Stimulated activated CD8-positive, alpha-beta memory T cell treated with anti-CD3 and anti-CD28 coated beads, Interleukin-4, amount 100 ng/mL, for 48 hours (primary cell): ENCODE results near the gene NDE1.
"Not testable (repeated sequence)": the region's sequence is repeated elsewhere in the genome, so short reads cannot be mapped to it uniquely, and the experiment has no call there.

ENCODE experiments used
- DNase-seq: peaks from one replicate; pipeline ENCODE4 v3.0.0-alpha.2; 2020

Gene NDE1

DNA sequence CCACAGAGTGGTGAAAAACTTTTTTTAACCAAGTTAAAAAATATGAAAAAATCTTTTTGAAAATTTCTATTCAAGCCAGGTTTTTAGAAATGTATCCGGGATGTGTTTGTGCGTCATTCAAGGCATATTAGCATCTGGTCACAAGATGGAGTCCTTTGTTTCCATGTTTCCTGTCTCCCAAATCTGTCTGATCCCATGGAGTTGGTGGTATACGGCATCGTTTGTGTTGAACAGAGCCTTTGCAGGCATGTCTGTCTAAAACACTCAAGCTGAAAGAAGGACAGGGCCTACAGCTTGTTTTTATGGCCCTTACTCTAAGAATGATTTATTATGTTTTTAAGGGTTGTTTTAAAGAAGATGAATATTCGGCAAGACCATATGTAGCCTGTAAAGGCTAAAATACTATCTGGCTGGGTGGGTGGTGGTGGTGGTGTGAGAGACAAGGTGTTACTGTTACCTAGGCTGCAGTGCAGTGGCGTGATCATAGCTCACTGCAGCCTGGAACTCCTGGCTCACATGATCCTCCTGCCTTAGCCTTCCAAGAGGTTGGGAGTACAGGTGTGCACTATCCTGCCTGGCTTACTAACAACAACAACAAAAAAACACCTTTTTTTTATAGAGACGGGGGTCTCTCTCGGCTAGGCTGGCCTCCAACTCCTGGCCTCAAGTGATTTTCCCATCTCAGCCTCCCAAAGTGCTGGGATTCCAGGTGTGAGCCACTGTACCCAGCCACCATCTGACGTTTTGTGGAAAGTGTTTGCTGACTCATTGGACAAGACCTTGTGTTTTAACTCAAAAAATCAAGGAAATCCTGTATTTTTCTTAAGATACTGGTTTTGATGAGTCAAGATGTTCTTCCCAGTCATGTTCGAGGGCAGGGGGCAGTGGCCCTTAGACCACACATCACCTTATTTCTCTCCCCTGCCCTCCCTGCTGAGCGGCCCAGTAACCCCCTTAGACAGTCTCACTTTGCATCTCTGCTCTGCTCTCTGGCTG lies 52.2 kb downstream of the NDE1 start:
- DNase-seq: no peak

DNA sequence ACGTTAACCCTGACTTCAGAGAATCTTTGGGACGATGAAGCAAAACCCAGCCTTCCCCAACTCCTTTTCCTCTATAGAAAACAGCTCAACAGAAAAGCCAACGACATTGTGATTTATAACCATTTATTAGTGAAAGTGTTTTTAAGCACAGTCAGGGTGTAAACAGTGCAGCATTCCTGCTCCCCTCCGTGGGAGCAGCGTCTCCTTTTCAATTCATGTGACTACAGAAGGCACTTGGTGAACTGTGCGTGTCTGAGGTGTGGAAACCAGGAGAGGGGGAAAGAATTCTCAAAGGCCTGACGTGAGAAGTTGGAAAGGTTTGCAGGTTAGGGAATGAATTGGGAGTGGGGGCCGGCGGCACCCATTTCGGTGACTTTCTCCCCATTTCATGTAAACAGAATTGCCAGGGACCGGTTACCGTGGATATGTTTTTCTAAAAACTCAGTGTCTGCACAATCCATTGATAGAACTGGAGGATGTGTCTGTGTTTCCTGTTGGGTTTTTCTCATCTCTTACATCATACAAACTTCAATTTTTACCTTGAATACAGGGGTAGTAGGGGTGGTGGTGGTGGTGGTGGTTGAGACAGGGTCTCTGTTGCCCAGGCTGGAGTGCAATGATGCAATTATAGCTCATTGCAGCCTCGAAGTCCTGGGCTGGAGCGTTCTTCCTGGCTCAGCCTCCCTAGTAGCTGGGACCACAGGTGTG lies 53.1 kb downstream of the NDE1 start:
- no peak for DNase-seq

DNA sequence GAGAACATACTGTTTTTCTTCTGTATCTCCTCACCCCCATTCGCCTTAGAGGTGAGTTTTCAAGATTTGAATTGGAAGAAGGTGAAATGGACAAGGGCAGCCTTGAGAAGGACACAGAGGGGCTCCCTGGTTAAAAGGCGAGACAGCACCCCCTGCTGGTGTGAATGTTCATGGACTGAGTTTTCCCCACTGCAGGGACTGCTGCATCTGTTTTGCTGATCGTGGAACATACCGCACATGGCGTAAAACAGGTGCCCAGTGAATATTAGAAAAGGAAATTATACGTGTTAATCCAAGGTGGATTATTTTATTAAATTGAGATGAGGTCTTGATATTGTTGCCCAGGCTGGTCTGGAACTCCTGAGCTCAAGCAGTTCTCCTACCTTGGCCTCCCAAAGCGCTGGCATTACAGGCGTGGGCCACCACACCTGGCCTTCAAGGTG lies 54.5 kb downstream of the NDE1 start:
- peak; percentile 91 for DNase-seq

DNA sequence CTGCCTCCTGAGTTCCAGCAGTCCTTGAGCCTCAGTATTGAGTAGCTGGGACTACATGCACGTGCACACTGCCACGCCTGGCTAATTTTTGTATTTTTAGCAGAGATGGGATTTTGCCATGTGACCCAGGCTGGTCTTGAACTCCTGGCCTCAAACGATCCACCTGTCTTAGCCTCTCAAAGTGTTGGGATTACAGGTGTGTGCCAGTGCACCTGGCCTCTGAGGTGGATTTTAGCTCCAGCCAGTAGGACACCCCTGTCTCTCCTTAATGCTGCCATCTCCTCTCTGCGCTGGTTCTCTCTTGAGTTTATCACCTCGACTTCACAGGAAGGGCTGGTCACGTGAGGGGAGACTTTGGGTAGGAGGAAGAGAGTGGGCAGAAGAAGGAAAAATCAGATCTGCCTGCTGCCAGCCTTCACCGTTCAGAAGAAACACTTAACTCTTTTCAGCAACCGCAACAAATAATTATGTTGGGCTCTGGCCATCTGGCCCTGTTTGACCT lies 55.1 kb downstream of the NDE1 start:
- DNase-seq: no peak

DNA sequence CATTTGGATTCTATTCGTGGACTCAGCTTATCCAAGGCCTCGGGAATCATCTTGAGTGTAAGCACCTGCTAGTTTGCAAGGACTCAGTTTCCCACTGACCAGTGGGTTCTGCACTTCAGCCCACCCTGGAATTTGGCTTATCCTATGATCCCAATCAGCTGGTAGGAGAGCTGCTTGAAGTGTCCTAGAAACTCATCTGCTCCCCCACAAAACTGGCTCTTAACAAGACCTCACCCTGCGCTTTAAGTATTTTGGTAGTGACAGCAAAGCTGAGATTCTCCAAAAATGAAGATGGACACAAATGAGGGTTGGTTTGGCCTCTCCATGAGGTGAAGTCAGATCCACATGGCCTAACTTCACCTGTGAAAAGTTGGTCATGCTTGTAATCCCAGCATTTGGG lies 57.3 kb downstream of the NDE1 start:
- no peak for DNase-seq

DNA sequence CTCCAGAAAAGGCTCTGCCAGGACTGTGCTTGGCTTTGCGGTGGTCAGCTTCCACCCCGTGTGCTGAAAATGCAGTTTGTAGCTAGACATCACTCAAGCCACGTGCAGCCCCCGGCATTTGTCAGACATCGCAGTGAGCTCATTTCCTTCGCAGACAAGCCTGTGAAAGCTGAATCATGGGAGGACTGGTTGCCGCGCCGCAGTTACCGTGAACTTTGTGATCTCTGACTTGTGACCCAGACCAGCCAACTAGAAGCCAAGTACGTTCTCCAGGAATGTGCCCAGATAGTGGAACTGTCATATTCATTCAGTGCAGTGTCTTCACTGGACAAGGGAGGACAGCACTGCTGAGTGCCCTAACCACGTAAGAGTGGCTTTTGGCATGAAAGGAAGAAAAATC lies 58.1 kb downstream of the NDE1 start:
- no peak for DNase-seq

DNA sequence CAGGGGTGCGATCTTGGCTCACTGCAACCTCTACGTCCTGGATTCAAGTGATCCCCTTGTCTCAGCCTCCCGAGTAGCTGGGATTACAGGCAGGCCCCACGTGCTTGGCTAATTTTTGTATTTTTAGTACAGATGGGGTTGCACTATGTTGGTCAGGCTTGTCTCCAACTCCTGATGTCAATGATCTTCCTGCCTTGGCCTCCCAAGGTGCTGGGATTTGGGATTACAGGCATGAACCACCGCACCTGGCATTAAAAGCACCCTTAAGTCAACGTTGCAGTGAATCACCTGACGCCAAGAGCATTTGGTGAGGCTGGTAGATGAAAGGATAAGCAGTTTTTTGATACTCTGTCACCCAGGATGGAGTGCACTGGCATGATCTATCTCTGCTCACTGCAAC lies 59.0 kb downstream of the NDE1 start:
- no peak for DNase-seq

DNA sequence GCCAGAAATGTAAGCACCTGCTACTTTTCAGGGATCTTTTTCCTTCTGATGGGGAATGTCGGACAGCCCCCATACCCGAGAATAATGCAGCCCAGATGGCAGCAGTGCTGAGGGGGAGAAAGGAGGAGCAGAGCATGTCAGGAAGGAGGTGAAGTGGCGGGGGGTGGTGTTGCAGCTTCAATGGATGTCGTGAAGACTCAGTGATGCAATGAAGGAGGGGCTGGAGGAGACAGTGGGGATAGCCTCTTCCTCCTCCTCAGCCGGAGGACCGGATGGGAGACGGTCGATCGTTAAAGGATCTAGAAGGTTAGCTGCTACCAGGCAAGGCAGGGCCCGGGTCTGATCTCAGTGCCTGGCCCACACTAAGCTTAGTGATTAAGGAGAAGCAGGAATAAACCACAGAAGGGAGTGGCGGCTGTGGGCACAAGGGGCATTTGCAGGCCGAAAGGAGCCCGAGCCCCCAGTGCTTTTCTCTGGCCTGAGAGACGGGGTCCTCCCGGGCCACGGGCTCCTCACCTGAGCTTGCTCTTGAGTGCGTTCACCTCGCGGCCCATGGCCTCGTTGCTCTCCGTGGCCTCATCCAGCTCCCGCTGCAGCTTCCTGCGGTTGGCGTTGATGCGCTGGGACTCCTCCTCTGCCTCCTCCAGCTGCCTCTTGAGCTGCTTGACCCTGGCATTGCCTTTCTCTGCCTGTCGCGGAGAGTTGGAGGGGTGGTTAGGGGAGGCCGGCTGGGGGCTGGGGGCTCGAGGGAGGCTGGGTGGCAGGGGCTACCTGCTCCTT lies 64.5 kb downstream of the NDE1 start:
- DNase-seq: no peak

DNA sequence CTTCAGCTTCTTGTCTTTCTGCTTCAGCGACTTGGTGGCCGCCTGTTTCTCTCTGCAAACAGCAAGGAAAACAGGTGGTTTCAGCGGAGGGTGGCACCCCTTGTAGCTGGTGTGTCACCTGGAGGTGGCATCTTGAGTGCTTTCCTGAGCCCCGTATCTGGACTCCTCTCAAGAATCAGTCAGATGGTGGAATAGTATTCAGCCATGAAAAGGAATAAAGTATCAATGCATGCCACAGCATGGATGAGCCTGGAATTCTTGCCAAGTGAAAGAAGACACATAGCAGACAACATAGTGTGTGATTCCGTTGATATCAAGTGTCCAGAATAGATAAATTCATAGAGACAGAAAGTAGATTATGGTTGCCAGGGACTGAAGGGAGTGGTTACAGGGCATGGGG lies 65.2 kb downstream of the NDE1 start:
- no peak for DNase-seq

DNA sequence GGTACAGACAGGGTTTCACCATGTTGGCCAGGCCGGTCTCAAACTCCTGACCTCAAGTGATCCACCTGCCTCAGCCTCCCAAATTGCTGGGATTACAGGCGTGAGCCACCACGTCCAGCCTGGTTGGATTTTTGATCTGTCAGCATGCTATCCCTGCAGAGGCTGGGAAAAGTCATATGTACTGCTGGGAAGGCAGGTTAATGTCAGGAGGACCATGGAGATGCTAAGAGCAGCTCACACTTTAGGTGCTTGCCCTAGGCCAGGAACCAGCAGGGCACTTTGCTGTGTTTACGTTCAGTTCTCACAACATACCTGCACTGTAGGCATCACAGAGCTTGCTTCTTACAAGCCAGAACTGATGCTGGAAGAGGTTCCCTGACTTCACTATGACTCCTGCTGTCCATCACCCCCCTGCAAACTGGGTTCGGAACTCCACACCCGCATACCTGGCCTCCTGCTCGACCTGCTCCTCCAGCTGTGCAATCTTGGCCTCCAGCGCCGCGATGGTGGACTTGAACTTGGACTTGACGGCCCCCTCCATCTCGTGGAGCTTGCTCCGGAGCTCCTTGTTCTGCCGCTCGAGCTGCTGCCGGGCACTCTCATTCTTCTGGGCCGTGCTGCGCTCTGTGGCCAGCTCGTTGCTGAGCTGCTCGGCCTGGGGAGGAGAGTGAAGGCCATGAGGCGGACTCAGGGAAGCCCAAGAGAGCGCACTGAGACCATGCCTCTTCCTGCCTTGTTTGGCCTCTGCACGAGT lies 66.8 kb downstream of the NDE1 start:
- no peak for DNase-seq

DNA sequence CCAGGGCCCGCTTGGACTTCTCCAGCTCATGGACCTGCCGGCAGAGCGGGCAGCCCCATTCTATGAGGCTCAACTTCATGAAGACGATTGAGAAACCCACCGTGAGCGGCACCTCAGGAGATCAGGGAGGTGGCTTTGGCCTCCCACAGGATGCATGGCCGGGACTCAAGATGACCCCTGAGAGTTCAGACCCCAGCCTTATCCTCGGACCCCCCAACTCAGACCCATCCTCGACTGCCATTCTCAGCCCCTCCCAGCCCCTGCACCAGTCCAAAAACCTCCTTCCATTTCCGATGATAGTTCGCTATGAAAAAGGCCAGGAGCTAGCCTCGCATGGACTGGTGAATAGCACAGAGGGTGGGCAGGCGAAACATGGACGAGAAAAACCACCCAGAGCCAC lies 71.0 kb downstream of the NDE1 start:
- no peak for DNase-seq

DNA sequence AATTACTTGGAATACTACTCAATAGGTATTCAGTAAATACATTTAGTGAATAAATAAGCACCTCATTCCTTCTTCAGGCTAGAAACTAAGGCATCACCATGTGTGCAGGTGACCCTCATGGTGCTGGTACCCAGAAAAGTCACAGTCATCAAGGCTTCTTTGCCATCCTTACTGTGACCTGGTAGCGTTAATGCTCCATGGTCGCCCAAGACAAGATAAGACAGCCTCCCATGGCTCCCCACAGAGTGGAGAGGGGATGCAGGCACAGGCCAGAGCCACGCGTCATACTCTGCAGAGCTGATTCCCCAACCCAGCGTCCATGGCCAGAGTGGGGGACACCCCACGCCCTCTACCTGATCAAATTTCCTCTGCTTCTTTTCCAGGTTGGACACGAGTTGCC lies 73.8 kb downstream of the NDE1 start:
- no peak for DNase-seq

DNA sequence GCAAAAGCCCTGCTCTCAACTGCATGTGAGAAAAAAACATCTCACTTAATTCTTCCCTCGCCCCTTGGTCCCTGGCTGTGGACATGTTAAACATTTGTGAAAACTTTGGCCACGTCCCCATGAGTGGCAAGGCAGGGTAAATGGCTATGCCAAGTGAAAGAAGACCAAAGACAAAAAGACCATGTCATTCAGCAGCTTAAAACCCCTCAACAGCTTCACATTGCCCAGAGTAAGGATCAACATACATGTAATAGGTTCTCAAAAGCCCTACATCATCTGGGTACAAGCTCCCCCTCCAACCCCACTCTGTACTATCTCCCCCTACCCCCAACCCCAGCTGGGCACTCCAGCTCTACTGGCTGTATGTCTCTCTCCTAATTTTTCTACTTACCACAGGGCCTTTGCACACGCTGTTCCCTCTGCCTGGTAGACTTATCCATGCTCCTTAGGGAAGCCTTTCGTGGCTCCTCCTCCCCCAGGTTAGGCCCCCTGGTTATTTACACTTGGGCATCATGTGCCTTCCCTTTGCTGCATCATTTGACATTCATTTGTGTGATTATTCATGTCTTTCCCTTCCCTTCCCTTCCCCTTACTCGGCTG lies 75.7 kb downstream of the NDE1 start:
- DNase-seq: no peak

DNA sequence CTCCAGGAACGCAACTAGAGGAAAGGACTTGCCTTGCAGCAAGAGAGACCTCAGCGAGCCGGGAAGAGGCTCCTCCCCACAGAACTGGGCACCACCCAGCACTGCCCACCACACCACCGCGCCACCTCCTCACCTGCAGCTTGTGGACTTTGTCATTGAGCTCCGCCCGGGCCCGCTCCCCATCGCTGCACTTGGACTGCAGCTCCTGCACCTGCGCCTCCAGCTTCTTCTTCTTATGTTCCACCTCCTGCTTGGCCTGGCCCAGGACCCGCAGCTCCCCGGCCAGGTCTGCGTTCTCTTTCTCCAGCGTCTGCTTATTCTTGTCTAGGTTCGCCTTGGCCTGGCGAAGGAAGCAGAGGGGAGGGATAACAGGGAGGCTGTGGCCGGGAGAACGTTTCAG lies 76.7 kb downstream of the NDE1 start:
- DNase-seq: no peak

DNA sequence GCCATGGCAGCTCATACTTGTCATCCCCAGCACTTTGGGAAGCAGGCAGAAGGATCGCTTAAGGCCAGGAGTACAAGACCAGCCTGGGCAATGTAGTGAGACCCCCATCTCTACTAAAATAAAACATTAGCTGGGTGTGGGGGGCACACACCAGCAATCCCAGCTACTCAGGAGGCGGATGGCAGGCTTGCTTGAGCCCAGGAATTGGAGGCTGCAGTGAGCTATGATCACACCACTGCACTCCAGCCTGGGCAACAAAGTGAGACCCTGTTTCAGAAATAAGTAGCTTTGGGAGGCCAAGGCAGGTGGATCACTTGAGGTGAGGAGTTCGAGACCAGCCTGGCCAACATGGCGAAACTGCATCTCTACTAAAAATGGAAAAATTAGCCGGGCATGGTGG lies 77.7 kb downstream of the NDE1 start:
- DNase-seq: not testable (repeated sequence)

DNA sequence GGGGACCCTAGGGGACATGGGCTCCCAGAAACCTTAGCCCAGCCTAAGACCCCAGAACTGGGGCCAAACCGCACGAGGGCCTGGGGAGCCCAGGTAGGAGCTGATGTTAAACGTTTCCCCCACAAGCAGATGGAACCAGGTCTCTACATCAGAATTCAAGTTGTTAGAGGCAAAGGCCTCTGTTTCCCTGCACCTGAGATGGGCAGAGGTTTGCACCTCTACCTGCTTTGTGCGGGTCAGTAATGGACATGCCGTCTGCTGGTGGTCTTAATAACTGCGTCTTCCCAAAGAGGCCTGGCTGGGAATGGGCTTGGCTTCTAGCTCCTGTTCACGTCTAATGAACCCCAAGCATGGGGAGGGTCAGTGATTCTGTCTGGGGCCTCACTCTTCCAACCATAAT lies 79.1 kb downstream of the NDE1 start:
- DNase-seq: no peak

DNA sequence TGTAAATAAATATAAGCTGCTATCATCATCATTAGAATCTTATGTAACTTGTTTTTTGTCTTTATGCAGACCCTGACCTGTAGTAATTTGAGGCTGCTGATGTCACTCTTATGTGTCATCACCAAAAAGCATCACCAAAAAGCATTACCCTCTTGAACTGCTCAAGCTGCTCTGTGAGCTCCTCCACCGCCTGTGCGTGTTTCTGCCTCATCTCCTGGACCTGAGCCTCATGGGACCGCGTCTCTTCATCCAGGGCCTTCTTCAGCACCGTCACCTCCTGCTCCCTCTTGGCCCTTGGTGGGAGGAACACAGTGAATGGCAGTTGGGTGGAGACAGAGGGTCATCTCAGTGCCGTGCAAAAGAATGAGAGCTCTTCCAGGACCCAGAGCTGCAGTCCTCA lies 82.4 kb downstream of the NDE1 start:
- DNase-seq: no peak

DNA sequence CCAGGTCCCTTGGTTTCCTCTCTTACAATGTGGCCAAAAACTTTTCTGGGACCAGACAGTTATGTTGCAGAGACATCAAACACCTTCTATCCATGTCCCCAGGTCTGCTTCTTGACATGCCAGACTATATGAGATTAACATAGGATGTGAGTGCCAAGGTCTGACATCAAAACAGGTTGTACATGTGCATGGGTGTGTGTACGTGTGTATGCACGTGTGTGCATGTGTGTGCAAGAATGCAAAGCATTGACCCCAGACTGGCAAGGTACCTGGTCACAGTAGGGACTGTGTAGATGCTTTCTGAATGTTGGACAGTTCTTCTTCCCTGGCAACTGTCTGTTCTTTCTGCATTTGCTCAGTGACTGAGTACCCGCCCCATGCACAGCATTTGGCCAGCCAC lies 85.6 kb downstream of the NDE1 start:
- no peak for DNase-seq

DNA sequence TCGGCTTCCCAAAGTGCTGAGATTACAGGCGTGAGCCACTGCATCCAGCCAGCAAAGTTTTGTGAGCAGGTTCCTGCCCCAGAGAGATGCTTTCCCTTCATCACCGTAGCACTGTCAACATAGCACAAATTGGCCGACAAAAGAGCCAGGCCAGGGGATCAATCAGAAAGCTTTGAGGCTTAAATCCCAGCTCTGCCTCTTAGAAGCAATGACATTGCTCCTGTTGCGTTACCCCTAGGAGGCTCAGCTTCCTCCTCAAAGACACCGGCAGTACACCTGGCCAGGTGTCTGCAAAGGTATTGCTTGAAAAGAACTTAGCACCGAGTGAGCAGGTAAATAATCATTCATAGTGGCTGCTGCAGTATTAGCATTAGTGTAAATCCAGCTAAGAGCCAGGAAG lies 86.5 kb downstream of the NDE1 start:
- no peak for DNase-seq

DNA sequence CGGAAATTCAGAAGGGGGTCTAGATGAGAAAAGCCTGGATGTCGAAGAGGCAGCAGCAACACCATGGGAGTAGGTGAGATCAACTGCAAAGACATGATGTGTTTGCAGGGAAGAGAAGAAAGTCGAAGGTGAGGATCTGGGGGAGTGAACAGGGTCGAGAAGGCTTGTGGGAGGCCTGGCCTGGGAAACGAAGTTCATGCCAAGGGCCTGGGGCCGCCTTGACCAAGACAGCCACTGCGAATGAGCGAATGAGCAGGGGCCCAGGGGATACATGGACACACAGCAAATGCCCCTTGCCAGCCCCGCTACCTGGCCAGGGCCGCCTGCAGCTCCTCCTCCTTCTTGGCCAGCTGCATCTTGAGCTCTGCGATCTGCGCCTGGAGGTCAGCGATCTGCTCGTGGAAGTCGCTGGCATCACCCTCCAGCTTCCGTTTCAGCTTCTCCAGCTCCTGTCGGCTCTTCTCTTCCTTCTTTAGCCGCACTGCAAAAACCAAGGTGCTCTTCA lies 87.1 kb downstream of the NDE1 start:
- no peak for DNase-seq

DNA sequence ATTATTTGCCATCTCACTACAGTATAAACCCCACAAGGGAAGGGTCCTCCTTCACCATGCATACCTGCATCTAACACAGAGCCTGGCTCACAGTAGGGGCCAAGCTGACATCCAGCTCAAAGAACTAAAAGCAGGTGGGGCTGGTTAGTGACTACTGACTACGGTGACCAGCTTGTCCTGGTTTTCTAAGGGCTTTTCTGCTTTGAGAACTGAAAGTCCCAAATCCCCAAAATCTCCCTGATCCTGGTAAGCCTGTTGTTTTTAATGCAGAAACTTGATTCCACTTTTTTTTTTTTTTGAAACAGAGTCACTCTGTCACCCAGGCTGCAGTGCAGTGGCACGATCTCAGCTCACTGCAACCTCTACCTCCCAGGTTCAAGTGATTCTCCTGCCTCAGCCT lies 89.4 kb downstream of the NDE1 start:
- no peak for DNase-seq

DNA sequence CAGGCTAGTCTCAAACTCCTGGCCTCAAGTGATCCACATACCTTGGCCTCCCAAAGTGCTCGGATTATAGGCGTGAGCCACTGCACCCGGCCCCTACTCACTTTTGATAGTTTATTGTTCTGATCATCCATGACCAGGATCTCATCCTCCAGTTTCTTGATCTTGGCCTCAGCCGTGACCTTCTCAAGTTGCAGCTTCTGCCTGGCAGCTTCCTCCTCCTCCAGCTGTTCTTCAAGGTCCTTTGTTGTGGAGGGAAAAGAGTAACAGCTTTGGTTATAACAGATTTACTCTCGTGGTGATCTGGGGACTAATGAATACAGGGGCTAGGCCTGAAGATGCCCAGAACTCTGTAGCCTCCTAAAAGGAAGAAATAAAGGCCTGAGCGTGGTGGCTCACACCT lies 89.9 kb downstream of the NDE1 start:
- no peak for DNase-seq
